OCI-LY7 (cell line): ENCODE data around the gene ALDH3B1.

Source experiments
- CTCF ChIP-seq: fragments of 200-600 bp; sonication (generic); conservative IDR thresholded peaks from 2 replicates; pipeline ENCODE4 v1.5.1; 2014; ENCODE audit warnings: mild to moderate bottlenecking, antibody characterized with exemption, low read length, moderate library complexity, mixed read lengths
- EZH2phosphoT487 ChIP-seq: fragments of 200-600 bp; sonication (generic); IDR thresholded peaks from 2 replicates; pipeline ENCODE4 v1.6.1; 2018; ENCODE audit warnings: low read depth, borderline replicate concordance, mild to moderate bottlenecking, mixed run types, antibody characterized with exemption, low read length, moderate library complexity, mixed read lengths

- TF ChIP-seq CTCF (no peak), EZH2phosphoT487 (no peak)
These were observed 16.4 kb downstream of the ALDH3B1 start for GRCh38 chr11:68026391-68027105.
